Measurements from ENCODE around the gene SCAF1.
A peak's percentile ranks its signal among the peaks of the same experiment; 100 is the strongest.

Gene SCAF1

GRCh38 chr19:49651029-49651819 lies 9.2 kb downstream of the SCAF1 start:
- CTCF ChIA-PET: no interaction called here
- no peak for DNase-seq
- no peak overlapping the region for H3K4me3 Mint-ChIP-seq
- no peaks in the 10 kb centered on the region for H3K27me3 Mint-ChIP-seq
- H3K9me3 Mint-ChIP-seq: no peaks in the 10 kb centered on the region
- H3K36me3 Mint-ChIP-seq: peaks cover 36% of the 10 kb centered on the region
- peaks cover 3% of the 10 kb centered on the region for H3K4me1 Mint-ChIP-seq
- no peak overlapping the region for H3K27ac Mint-ChIP-seq

- no peak overlapping the region for H3K27ac Mint-ChIP-seq
- no peaks in the 10 kb centered on the region for H3K4me1 Mint-ChIP-seq
- no peak for DNase-seq
- no peaks in the 10 kb centered on the region for H3K9me3 Mint-ChIP-seq
- H3K36me3 Mint-ChIP-seq: peaks cover 38% of the 10 kb centered on the region
- H3K4me3 Mint-ChIP-seq: no peak overlapping the region
- no peaks in the 10 kb centered on the region for H3K27me3 Mint-ChIP-seq
- CTCF ChIA-PET: no interaction called here
Measured at GRCh38 chr19:49651820-49652550, 10.0 kb downstream of the SCAF1 start.

GRCh38 chr19:49652551-49653465 lies 10.8 kb downstream of the SCAF1 start:
- Mint-ChIP-seq H3K36me3 (peaks cover 38% of the 10 kb centered on the region), H3K27ac (no peak overlapping the region)
- CTCF ChIA-PET: no interaction called here

GRCh38 chr19:49653466-49653806 lies 11.4 kb downstream of the SCAF1 start:
- CTCF ChIA-PET: no interaction called here
- Mint-ChIP-seq H3K27me3 (no peaks in the 10 kb centered on the region), H3K4me3 (no peak overlapping the region), H3K9me3 (no peaks in the 10 kb centered on the region), H3K27ac (no peak overlapping the region), H3K36me3 (peaks cover 39% of the 10 kb centered on the region), H3K4me1 (no peaks in the 10 kb centered on the region)
- no peak for DNase-seq

More at GRCh38 chr19:49652551-49653465, 10.8 kb downstream of the SCAF1 start:
- Mint-ChIP-seq H3K9me3 (no peaks in the 10 kb centered on the region), H3K4me1 (no peaks in the 10 kb centered on the region), H3K27me3 (no peaks in the 10 kb centered on the region), H3K4me3 (no peak overlapping the region)
- no peak for DNase-seq

GRCh38 chr19:49654581-49654980 lies 12.6 kb downstream of the SCAF1 start:
- CTCF ChIA-PET: no interaction called here
- Mint-ChIP-seq H3K4me3 (no peak overlapping the region), H3K9me3 (no peaks in the 10 kb centered on the region), H3K4me1 (no peaks in the 10 kb centered on the region), H3K36me3 (peaks cover 36% of the 10 kb centered on the region), H3K27ac (no peak overlapping the region), H3K27me3 (no peaks in the 10 kb centered on the region)
- DNase-seq: no peak

- CTCF ChIA-PET: interaction anchor here (0.9 to 1.5 kb wide), 3 partner anchors 9 to 25 kb away, joined by 3 to 4 read pairs (median 4); partner anchors contain the start of genes BCL2L12 and IRF3
- peaks cover 39% of the 10 kb centered on the region for H3K36me3 Mint-ChIP-seq
- H3K27ac Mint-ChIP-seq: no peak overlapping the region
- H3K9me3 Mint-ChIP-seq: no peaks in the 10 kb centered on the region
- H3K4me1 Mint-ChIP-seq: peaks cover 2% of the 10 kb centered on the region
- no peak for DNase-seq
- H3K4me3 Mint-ChIP-seq: no peak overlapping the region
- H3K27me3 Mint-ChIP-seq: no peaks in the 10 kb centered on the region
Measured at GRCh38 chr19:49655570-49656455, 13.8 kb downstream of the SCAF1 start.

- Mint-ChIP-seq H3K4me3 (no peak overlapping the region), H3K9me3 (no peaks in the 10 kb centered on the region), H3K27me3 (no peaks in the 10 kb centered on the region), H3K4me1 (peaks cover 2% of the 10 kb centered on the region), H3K36me3 (peaks cover 39% of the 10 kb centered on the region), H3K27ac (peak overlapping the region; percentile 11)
- CTCF ChIA-PET: interaction anchor here (1.4 to 1.5 kb wide), 2 partner anchors 16 to 24 kb away, joined by 3 to 4 read pairs; no protein-coding TSS in a partner anchor
- no peak for DNase-seq
Measured at GRCh38 chr19:49656456-49657109, 14.6 kb downstream of the SCAF1 start.

- Mint-ChIP-seq H3K36me3 (peaks cover 42% of the 10 kb centered on the region), H3K9me3 (no peaks in the 10 kb centered on the region), H3K4me3 (no peak overlapping the region), H3K27me3 (no peaks in the 10 kb centered on the region), H3K4me1 (peaks cover 4% of the 10 kb centered on the region), H3K27ac (no peak overlapping the region)
- CTCF ChIA-PET: no interaction called here
- DNase-seq: no peak
Measured at GRCh38 chr19:49657493-49658138, 15.6 kb downstream of the SCAF1 start.

- DNase-seq: no peak
- no peak overlapping the region for H3K27ac Mint-ChIP-seq
- peaks cover 9% of the 10 kb centered on the region for H3K4me1 Mint-ChIP-seq
- peaks cover 44% of the 10 kb centered on the region for H3K36me3 Mint-ChIP-seq
- CTCF ChIA-PET: no interaction called here
- no peaks in the 10 kb centered on the region for H3K9me3 Mint-ChIP-seq
- H3K4me3 Mint-ChIP-seq: no peak overlapping the region
- H3K27me3 Mint-ChIP-seq: no peaks in the 10 kb centered on the region
Measured at GRCh38 chr19:49658139-49658517, 16.1 kb downstream of the SCAF1 start.

- H3K36me3 Mint-ChIP-seq: peaks cover 46% of the 10 kb centered on the region
- H3K4me3 Mint-ChIP-seq: no peak overlapping the region
- H3K9me3 Mint-ChIP-seq: no peaks in the 10 kb centered on the region
- no peaks in the 10 kb centered on the region for H3K27me3 Mint-ChIP-seq
- H3K4me1 Mint-ChIP-seq: peaks cover 16% of the 10 kb centered on the region
- peak overlapping the region; percentile 28 for H3K27ac Mint-ChIP-seq
- no peak for DNase-seq
- CTCF ChIA-PET: no interaction called here
Measured at GRCh38 chr19:49658566-49659442, 16.8 kb downstream of the SCAF1 start.

GRCh38 chr19:49660338-49660961 lies 18.4 kb downstream of the SCAF1 start:
- peak overlapping the region; percentile 74 for H3K27ac Mint-ChIP-seq
- no peaks in the 10 kb centered on the region for H3K27me3 Mint-ChIP-seq
- H3K4me1 Mint-ChIP-seq: peaks cover 22% of the 10 kb centered on the region
- H3K9me3 Mint-ChIP-seq: no peaks in the 10 kb centered on the region
- H3K4me3 Mint-ChIP-seq: no peak overlapping the region
- DNase-seq: no peak
- CTCF ChIA-PET: interaction anchor here (0.5 to 1.7 kb wide), 3 partner anchors 15 to 341 kb away, joined by 3 read pairs; no protein-coding TSS in a partner anchor
- peaks cover 50% of the 10 kb centered on the region for H3K36me3 Mint-ChIP-seq

- Mint-ChIP-seq H3K9me3 (no peaks in the 10 kb centered on the region), H3K27ac (peak overlapping the region; percentile 19), H3K27me3 (no peaks in the 10 kb centered on the region), H3K4me1 (peaks cover 34% of the 10 kb centered on the region), H3K4me3 (no peak overlapping the region), H3K36me3 (peaks cover 43% of the 10 kb centered on the region)
- CTCF ChIA-PET: interaction anchor here (1.7 kb wide), 1 partner anchor 17 kb away, joined by 3 read pairs; no protein-coding TSS in a partner anchor
- no peak for DNase-seq
Measured at GRCh38 chr19:49662011-49662410, 20.0 kb downstream of the SCAF1 start.
